ENCODE measurements around the gene SCFD2. TPM values are rescaled to one million over a fixed set of nuclear protein-coding genes. Genes with fewer than 3 reads are reported as not detected.

SCFD2 gene
- total and polyA plus RNA-seq, 2 of the 8 experiments (the other 6 are each of a cell fraction or from before 2014, with no cell fraction given), result 6.2 to 10.2 TPM

DNA sequence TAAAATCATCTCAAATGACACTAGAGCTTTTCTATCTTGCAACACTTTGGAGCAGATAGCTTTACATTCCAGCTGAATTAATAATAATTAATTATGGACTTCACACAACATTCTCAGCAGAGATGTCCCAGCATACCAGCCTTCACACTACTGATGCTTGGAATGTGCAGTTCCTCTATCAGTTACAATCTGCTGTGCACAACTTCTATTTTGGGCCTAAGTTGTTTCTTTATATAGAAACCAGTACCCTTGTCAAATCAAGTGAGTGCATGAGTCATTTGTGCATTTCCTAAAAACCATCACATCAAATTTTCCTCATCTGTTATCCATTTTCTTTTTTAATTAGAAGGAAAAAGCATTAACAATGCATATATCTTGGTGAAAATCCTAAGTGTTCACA, 512.5 kb downstream of the SCFD2 start (continued):
- no peak for TF ChIP-seq KDM1A (IDR thresholded peaks at IDR 0.05; ENCODE audit: borderline replicate concordance, low read length)
- TF ChIP-seq GABPA (IDR thresholded peaks at IDR 0.05; ENCODE audit: borderline replicate concordance, insufficient read depth, low read length), result no peak
- no peak for TF ChIP-seq SAP30 (IDR thresholded peaks at IDR 0.05; ENCODE audit: insufficient read depth, insufficient replicate concordance, low read length)
- TF ChIP-seq RAD21 (IDR thresholded peaks at IDR 0.05 in 1 of 2, conservative IDR thresholded peaks at IDR 0.05 in 1 of 2; ENCODE audit: low read depth in 2 of 2, low read length in 2 of 2), result no peak
- no peak for TF ChIP-seq CBX8 (IDR thresholded peaks at IDR 0.05; ENCODE audit: borderline replicate concordance, low read depth, low read length)
- TF ChIP-seq NANOG (IDR thresholded peaks at IDR 0.05; ENCODE audit: insufficient read depth, low read depth, low read length, poor library complexity, severe bottlenecking), result no peak
- TF ChIP-seq EP300 (IDR thresholded peaks at IDR 0.05; ENCODE audit: borderline replicate concordance in 1 of 2, low read depth in 2 of 2, low read length in 2 of 2), result no peak

All from H1 (cell line).